HG03432 (cell line): ENCODE measurements around the gene CSMD2.
"Not testable (repeated sequence)": the region's sequence is repeated elsewhere in the genome, so short reads cannot be mapped to it uniquely, and the experiment has no call there.

Source experiments
- ATAC-seq: cut with Tn5 transposase; IDR thresholded peaks from one replicate; pipeline ENCODE4 v1.9.1; 2021; ENCODE audit warnings: mild to moderate bottlenecking, moderate library complexity; ENCODE audit not compliant: unreplicated experiment

The CSMD2 gene

GRCh38 chr1:33519240-33519884, 645.7 kb downstream of the CSMD2 start:
- no peak for ATAC-seq

DNA sequence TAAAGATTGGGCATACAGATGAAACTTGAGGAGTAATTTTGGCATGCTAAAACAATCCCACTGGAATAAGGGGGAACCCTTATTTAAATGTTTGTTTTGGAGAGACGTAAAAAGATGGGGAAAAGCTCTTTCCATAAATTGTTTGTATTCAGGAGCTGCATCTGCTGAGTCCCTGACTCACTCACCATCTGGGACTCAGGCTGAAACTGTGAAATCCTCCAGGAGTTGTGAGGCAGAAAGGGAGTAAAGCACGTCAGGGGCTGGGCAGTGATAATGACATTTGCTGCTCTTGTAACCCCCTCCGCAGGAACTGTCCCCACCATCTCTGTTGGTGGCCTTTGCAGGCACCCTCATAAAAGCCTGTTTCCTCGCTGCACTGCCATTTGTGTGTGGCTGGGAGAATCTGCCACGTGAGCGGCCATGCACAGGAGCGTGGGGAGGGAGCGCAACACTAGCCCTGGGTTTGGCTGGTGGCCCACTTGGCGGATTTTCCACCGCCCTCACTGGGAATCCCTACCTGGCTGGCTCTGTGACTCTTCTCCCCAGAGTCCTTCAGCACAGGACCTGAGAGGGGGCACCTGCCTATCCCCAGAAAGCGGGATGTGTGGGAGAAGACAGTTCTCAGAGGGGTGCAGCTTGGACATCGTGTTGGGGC, 647.3 kb downstream of the CSMD2 start:
- no peak for ATAC-seq

DNA sequence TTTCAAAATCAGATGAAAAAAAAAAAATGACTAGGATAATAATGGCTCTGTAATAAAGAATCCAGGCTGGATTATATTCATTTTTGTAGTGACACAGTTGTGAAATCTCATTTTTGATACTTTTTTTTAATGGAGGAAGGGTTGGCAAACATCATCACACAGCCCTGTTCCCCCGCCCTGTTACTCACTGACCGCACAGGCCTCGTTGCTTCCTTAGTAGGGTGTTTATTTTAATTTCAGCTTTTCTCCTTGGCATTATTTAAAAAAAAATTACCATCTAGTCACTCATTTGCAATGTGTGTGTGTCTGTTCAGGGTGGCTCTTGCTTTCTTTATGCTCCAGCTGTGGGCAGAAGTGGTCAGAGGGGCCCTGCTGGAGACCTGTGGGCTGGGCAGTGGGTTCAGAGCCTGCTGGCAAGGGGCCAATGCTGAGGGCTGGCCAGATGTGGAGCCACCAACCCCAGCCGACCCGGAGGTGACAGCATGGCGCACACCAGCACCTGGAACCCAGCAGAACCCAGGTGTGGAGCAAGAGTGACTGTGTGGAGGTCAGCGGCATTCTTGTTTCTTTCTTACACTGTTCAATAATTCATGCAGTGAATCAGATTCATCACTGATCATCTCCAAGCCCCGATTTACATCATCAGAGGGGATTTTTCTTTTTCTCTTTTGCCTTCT, 648.0 kb downstream of the CSMD2 start:
- no peak for ATAC-seq

- no peak for ATAC-seq
Measured at GRCh38 chr1:33516428-33516827, 648.6 kb downstream of the CSMD2 start.

GRCh38 chr1:33515607-33516006, 649.4 kb downstream of the CSMD2 start:
- ATAC-seq = no peak

DNA sequence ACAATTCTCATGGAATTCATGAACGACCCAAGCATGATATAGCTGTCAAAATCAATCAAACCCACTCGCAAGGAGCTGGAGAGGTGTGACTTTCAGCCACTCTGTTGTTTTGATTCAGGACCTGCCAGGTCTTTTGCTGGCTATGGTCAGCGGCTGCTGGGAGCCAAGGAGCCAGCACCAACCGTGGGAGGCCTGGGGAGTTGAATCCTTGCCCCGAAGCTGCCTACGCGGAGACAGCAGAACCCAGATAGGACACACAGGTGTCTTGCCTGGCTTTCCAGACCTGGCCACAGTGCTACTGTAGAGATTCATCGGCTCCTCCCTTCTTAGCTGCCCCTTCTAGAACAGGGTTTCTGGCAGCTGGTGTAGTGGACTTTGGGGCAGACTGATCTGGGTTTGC, 649.9 kb downstream of the CSMD2 start:
- no peak for ATAC-seq

DNA sequence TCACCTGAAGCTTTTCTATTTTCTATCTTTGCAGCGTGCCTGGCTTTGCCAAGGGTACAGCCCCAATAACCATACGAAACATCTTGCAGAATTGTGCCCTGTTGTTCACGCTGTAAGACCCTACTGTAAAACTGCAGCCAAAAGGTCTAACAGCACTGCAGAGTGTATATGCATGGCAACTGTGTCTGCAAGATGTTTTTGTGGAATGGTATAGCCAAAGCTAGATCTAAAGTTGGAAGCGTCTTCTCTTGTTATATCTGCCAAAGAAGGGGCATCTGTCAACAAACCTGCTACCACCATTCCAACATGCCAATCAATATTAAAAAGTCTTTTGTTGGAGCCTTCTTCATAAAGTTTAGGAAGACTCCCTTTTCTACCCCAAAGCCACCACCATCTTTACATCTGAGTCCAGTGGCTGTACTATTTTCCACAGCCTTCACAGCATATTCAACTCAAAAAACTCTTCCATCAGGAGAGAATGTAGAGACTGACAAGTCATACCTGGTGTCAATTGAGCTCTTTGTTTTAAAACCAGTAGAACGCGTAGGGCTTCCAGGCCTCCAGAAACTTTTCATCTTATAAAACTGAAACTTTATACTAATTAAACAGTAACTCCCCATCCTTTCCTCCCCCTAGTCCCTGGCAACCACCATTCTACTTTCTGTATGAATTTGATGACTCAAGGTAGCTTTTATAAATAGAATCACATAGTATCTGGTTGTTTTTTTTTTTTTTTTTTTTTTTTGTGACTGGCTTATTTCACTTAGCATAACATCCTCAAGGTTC, 652.6 kb downstream of the CSMD2 start:
- ATAC-seq = no peak

- ATAC-seq = not testable (repeated sequence)
Measured at GRCh38 chr1:33509276-33509675, 655.8 kb downstream of the CSMD2 start.

GRCh38 chr1:33508151-33508550, 656.9 kb downstream of the CSMD2 start:
- no peak for ATAC-seq

GRCh38 chr1:33507661-33508060, 657.4 kb downstream of the CSMD2 start:
- no peak for ATAC-seq

DNA sequence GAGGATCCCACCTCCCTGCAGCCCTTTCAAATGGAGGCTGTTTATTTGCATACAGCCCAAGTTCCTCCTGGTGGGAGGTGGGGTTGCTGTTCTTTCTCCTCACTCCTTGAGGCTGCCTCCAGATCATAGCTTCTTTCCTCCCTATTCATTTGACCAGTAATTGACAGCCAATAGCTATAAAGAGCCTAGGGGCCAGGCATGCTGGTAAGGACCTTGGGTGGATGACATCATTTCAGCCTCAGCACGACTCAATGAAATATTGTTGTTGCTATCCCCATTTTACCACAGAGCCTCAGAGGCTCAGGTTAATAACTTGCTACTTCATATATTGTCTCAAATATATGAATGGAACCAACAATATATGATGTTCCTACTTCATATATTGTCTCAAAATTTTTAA, 661.5 kb downstream of the CSMD2 start:
- ATAC-seq = no peak

GRCh38 chr1:33502726-33503125, 662.3 kb downstream of the CSMD2 start:
- no peak for ATAC-seq

GRCh38 chr1:33501774-33502173, 663.3 kb downstream of the CSMD2 start:
- ATAC-seq = no peak

- ATAC-seq = no peak
Measured at GRCh38 chr1:33501309-33501708, 663.7 kb downstream of the CSMD2 start.

GRCh38 chr1:33500547-33500946, 664.5 kb downstream of the CSMD2 start:
- ATAC-seq = no peak

- ATAC-seq = no peak
Measured at GRCh38 chr1:33497410-33497809, 667.6 kb downstream of the CSMD2 start.

- ATAC-seq = no peak
Measured at GRCh38 chr1:33494929-33495328, 670.1 kb downstream of the CSMD2 start.

GRCh38 chr1:33488624-33489023, 676.4 kb downstream of the CSMD2 start:
- ATAC-seq = no peak

GRCh38 chr1:33482412-33482811, 682.6 kb downstream of the CSMD2 start:
- no peak for ATAC-seq

GRCh38 chr1:33477451-33477850, 687.6 kb downstream of the CSMD2 start:
- no peak for ATAC-seq

DNA sequence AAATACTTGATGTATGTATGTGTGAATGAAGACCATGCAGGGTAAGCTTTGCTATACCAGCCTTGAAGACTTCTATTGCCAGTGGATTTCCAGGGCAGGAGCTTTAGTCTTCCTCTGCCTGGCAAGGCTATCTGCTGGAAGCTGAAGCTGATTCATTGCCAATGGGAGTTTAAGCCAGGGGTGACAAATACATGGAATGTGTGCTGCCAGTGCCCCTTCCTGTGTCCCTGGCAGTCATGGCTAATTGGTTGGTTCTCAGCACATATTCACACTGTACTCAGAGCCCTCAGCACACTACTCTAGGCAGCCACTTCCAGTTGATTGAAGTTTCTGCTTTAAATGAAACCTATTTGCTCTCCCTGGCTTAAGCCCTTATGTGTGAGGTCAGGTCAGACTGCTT, 691.1 kb downstream of the CSMD2 start:
- ATAC-seq = no peak
